A549 (cell line): Measurements from ENCODE around the gene WSCD2. TPM values are rescaled to one million over a fixed set of nuclear protein-coding genes. Genes with fewer than 3 reads are reported as not detected.

ENCODE experiments used
- ATAC-seq, 2 experiments: fragments of 200-7000 bp in 1 of 2; fragments of >200 bp in 1 of 2; cut with Nextera tagmentation in 1 of 2; cut with Tn5 transposase in 1 of 2; 3 replicates each; pipeline versions ENCODE4 v1.8.0 to v1.9.1; 2018 to 2020; ENCODE audit warnings: mild to moderate bottlenecking in 1 of 2, moderate library complexity in 1 of 2
- CTCF ChIA-PET: fragments of 300-600 bp; sonication (Branson Sonifier 250); formaldehyde crosslinking; extraction: SDS; loops from one replicate; lab custom pipeline; 2021; ENCODE audit warnings: antibody characterized with exemption, inconsistent platforms; lab: Yijun Ruan, JAX
- POLR2A ChIA-PET: fragments of 350-600 bp; formaldehyde crosslinking; extraction: SDS; loops from one replicate; lab custom pipeline; 2021; ENCODE audit warnings: antibody characterized with exemption, inconsistent platforms; lab: Yijun Ruan, JAX
- DNase-seq, 2 experiments: peaks; one replicate each; pipeline versions ENCODE4 v3.0.0 to v3.0.0-alpha.2; 2011 to 2016; ENCODE audit warnings: low read depth in 1 of 2, low spot score in 1 of 2
- FAIRE-seq: peaks from 2 replicates; lab custom pipeline; 2011; peaks lifted over from hg19 to GRCh38; lab: Jason Lieb, UNC
- H3K27ac ChIP-seq, 2 experiments: fragments of >200 bp; sonication (Bioruptor Twin); formaldehyde crosslinking; 3 replicates each; pipeline ENCODE4 v1.5.1; 2016 to 2017
- H3K4me1 ChIP-seq: fragments of >200 bp; sonication (Bioruptor Twin); formaldehyde crosslinking; 3 replicates; pipeline ENCODE4 v1.6.1; 2016
- H3K4me2 ChIP-seq: fragments of >200 bp; sonication (Bioruptor Twin); formaldehyde crosslinking; 3 replicates; pipeline ENCODE4 v1.6.1; 2016
- H3K4me3 ChIP-seq: fragments of >200 bp; sonication (Bioruptor Twin); formaldehyde crosslinking; 3 replicates; pipeline ENCODE4 v1.5.1; 2016
- H3K9me3 ChIP-seq: fragments of >200 bp; sonication (Bioruptor Twin); formaldehyde crosslinking; 3 replicates; pipeline ENCODE4 v1.6.1; 2016
- CBX2 ChIP-seq: fragments of 200-600 bp; sonication (generic); IDR thresholded peaks from 2 replicates; pipeline ENCODE4 v1.6.1; 2016; ENCODE audit warnings: low read depth, mild to moderate bottlenecking, borderline replicate concordance
- CHD2 ChIP-seq: fragments of 150-350 bp; IDR thresholded peaks from 2 replicates; pipeline ENCODE4 v1.6.1; 2014; ENCODE audit warnings: low read length; ENCODE audit not compliant: partially characterized antibody
- EHMT2 ChIP-seq: fragments of 200-600 bp; sonication (generic); IDR thresholded peaks from 2 replicates; pipeline ENCODE4 v1.6.1; 2016; ENCODE audit warnings: antibody characterized with exemption, low read depth, mild to moderate bottlenecking, moderate library complexity
- FOSL2 ChIP-seq, 2 experiments: fragments of 450-650 bp in 1 of 2; fragments of >200 bp in 1 of 2; sonication (Bioruptor Twin) in 1 of 2; formaldehyde crosslinking; IDR thresholded peaks; 2 replicates each; pipeline versions ENCODE4 v1.5.0 to v1.6.1; 2016 to 2020; ENCODE audit warnings: mild to moderate bottlenecking in 1 of 2, moderate library complexity in 1 of 2
- FOXS1 ChIP-seq: fragments of 250-450 bp; sonication (Bioruptor Pico); IDR thresholded peaks from 2 replicates; pipeline ENCODE4 v1.5.0; 2020; ENCODE audit warnings: mild to moderate bottlenecking, moderate library complexity
- HES2 ChIP-seq: fragments of >200 bp; sonication (Bioruptor Twin); formaldehyde crosslinking; IDR thresholded peaks from 2 replicates; pipeline ENCODE4 v1.6.1; 2016
- JUN ChIP-seq, 2 experiments: fragments of >200 bp; sonication (Bioruptor Twin); formaldehyde crosslinking; IDR thresholded peaks; 2 replicates in 1 of 2; 3 replicates in 1 of 2; pipeline ENCODE4 v1.6.1; 2016 to 2017
- MYC ChIP-seq: IDR thresholded peaks from 2 replicates; pipeline ENCODE4 v1.6.1; 2012; ENCODE audit warnings: mild to moderate bottlenecking, inconsistent platforms, low read length, improper control_type of control experiment, borderline replicate concordance
- NFE2L2 ChIP-seq: fragments of 150-350 bp; conservative IDR thresholded peaks from 2 replicates; pipeline ENCODE4 v1.6.1; 2014; ENCODE audit warnings: low read length
- NPAS2 ChIP-seq: fragments of 250-450 bp; sonication (Bioruptor Pico); IDR thresholded peaks from 2 replicates; pipeline ENCODE4 v1.8.0; 2022; ENCODE audit warnings: mild to moderate bottlenecking, moderate library complexity, borderline replicate concordance
- PHF8 ChIP-seq: fragments of 200-600 bp; sonication (generic); IDR thresholded peaks from 2 replicates; pipeline ENCODE4 v1.6.1; 2016; ENCODE audit warnings: low read depth, mild to moderate bottlenecking, antibody characterized with exemption, moderate library complexity, borderline replicate concordance
- POLR2A ChIP-seq: IDR thresholded peaks from 2 replicates; pipeline ENCODE4 v1.6.1; 2012; ENCODE audit warnings: mild to moderate bottlenecking, low read length
- RARB ChIP-seq: fragments of 250-450 bp; sonication (Bioruptor Pico); IDR thresholded peaks from 2 replicates; pipeline ENCODE4 v1.8.0; 2021; ENCODE audit warnings: mild to moderate bottlenecking, moderate library complexity
- RNF2 ChIP-seq: fragments of 200-600 bp; sonication (generic); IDR thresholded peaks from 2 replicates; pipeline ENCODE4 v1.6.1; 2016; ENCODE audit warnings: low read depth, mild to moderate bottlenecking, antibody characterized with exemption, moderate library complexity, borderline replicate concordance
- SREBF2 ChIP-seq: fragments of 450-650 bp; IDR thresholded peaks from 2 replicates; pipeline ENCODE4 v1.6.1; 2014; ENCODE audit warnings: mild to moderate bottlenecking, moderate library complexity
- TFCP2L1 ChIP-seq: fragments of 250-450 bp; sonication (Bioruptor Pico); IDR thresholded peaks from 2 replicates; pipeline ENCODE4 v1.5.0; 2021; ENCODE audit warnings: mild to moderate bottlenecking
- TP53 ChIP-seq: fragments of 250-450 bp; sonication (Bioruptor Pico); IDR thresholded peaks from 2 replicates; pipeline ENCODE4 v1.5.0; 2021; ENCODE audit warnings: mild to moderate bottlenecking, moderate library complexity
- USF2 ChIP-seq: fragments of 450-650 bp; IDR thresholded peaks from 2 replicates; pipeline ENCODE4 v1.6.1; 2014; ENCODE audit warnings: antibody characterized with exemption
- ZFP36 ChIP-seq: fragments of 450-650 bp; IDR thresholded peaks from 2 replicates; pipeline ENCODE4 v1.6.1; 2014; ENCODE audit warnings: borderline replicate concordance; ENCODE audit not compliant: partially characterized antibody
- ZNF302 ChIP-seq: fragments of 250-450 bp; sonication (Bioruptor Pico); IDR thresholded peaks from 2 replicates; pipeline ENCODE4 v1.9.0; 2021; ENCODE audit warnings: inconsistent platforms, mild to moderate bottlenecking, moderate library complexity
- ZSCAN20 ChIP-seq: fragments of 250-450 bp; sonication (Bioruptor Pico); IDR thresholded peaks from 2 replicates; pipeline ENCODE4 v1.8.0; 2022; ENCODE audit warnings: mild to moderate bottlenecking, moderate library complexity
- WGBS: methylation state at CpG from one replicate; pipeline ENCODE4 v1.1.6; 2017; ENCODE audit errors: missing lambda C conversion rate; 5-methylcytosine and 5-hydroxymethylcytosine counted together
- polyA plus RNA-seq, 4 experiments: library from polyadenylated mRNA; depleted of rRNA in 3 of 4; stranded (reverse); fragments of >200 nt; fragmentation: RNase III in 1 of 4; extraction: RNeasy Plus Mini Kit Qiagen cat#74134 plus additional on column Dnase treatment in 1 of 4; gene quantifications; 2 replicates in 3 of 4; 3 replicates in 1 of 4; pipeline ENCODE4 v1.2.3, GENCODE V29; 2011 to 2017

Gene WSCD2
- polyA plus RNA-seq, 2 of the 4 experiments (the other 2 are of a cell fraction): not detected

GRCh38 chr12:108241986-108242703 lies 113.1 kb downstream of the WSCD2 start:
- POLR2A ChIA-PET: no interaction called here
- no peaks in the 10 kb centered on the region for H3K4me1 ChIP-seq
- TF ChIP-seq CBX2: no peak
- TF ChIP-seq ZNF302 (CRISPR knock-in tag): no peak
- no peak for TF ChIP-seq NPAS2
- no peak for TF ChIP-seq NFE2L2
- no peak for TF ChIP-seq MYC
- no peak for TF ChIP-seq FOXS1 (CRISPR knock-in tag)
- no peak for TF ChIP-seq EHMT2
- TF ChIP-seq JUN (IDR thresholded peaks at IDR 0.05): no peak
- no peak for TF ChIP-seq HES2
- TF ChIP-seq, all 56 proteins: peak for 0
- no peak overlapping the region for H3K27ac ChIP-seq
- H3K9me3 ChIP-seq: peaks cover 5% of the 10 kb centered on the region; the same call in 1 of the 3 replicates
- no peak for DNase-seq
- no peak for FAIRE-seq
- 13% methylated on average over 10 of the region's 10 CpGs for WGBS
- H3K4me2 ChIP-seq: no peak overlapping the region
- H3K4me3 ChIP-seq: no peak overlapping the region
- ATAC-seq: peak; percentile 19 to 46; a peak in 4 of 6 replicates
- CTCF ChIA-PET: no interaction called here

GRCh38 chr12:108247130-108247529 lies 118.0 kb downstream of the WSCD2 start:
- TF ChIP-seq SREBF2 (no peak), ZFP36 (no peak), RNF2 (no peak), FOSL2 (IDR thresholded peaks at IDR 0.05) (no peak), FOSL2 (CRISPR knock-in tag; IDR thresholded peaks at IDR 0.05) (no peak), CHD2 (no peak), PHF8 (no peak), USF2 (no peak), NFE2L2 (no peak)
- TF ChIP-seq, all 56 proteins: peak for 0
- WGBS: 20% methylated on average over 2 of the region's 2 CpGs
- no peak for FAIRE-seq
- no peaks in the 10 kb centered on the region for H3K9me3 ChIP-seq
- H3K4me1 ChIP-seq: no peaks in the 10 kb centered on the region
- ChIA-PET POLR2A (no interaction called here), CTCF (no interaction called here)
- H3K4me3 ChIP-seq: no peak overlapping the region
- DNase-seq: no peak
- no peak for ATAC-seq
- H3K27ac ChIP-seq: no peak overlapping the region
- no peak overlapping the region for H3K4me2 ChIP-seq

- no peak for DNase-seq
- no peak overlapping the region for H3K4me2 ChIP-seq
- no peaks in the 10 kb centered on the region for H3K4me1 ChIP-seq
- no peak for TF ChIP-seq ZSCAN20 (CRISPR knock-in tag)
- no peak for TF ChIP-seq RARB (CRISPR knock-in tag)
- no peak for TF ChIP-seq POLR2A
- no peak for TF ChIP-seq EHMT2
- no peak for TF ChIP-seq TP53 (CRISPR knock-in tag)
- no peak for TF ChIP-seq TFCP2L1
- no peak overlapping the region for H3K4me3 ChIP-seq
- 14% methylated on average over 13 of the region's 13 CpGs for WGBS
- no peak for ATAC-seq
- ChIA-PET POLR2A (no interaction called here), CTCF (no interaction called here)
- FAIRE-seq: no peak
- H3K27ac ChIP-seq: no peak overlapping the region
- H3K9me3 ChIP-seq: no peaks in the 10 kb centered on the region
These were observed 118.9 kb downstream of the WSCD2 start for GRCh38 chr12:108248011-108248410.
